ENCODE results near the gene MTREX.

GRCh38 chr5:55438998-55439397, 131.2 kb downstream of the MTREX start:
- TF ChIP-seq EZH2phosphoT487 (IDR thresholded peaks at IDR 0.05; ENCODE audit: low read depth, severe bottlenecking, unreplicated experiment) (no peak), CTCF (IDR thresholded peaks at IDR 0.05; ENCODE audit: poor library complexity) (no peak)

All from hepatocyte (in vitro differentiated cells).